Karpas-422 (cell line): Measurements from ENCODE around the gene SLC9A4. TPM values are rescaled to one million over a fixed set of nuclear protein-coding genes. Genes with fewer than 3 reads are reported as not detected.

ENCODE experiments used
- DNase-seq: peaks from one replicate; pipeline ENCODE4 v3.0.0-alpha.2; 2015
- H2AFZ ChIP-seq: fragments of 200-600 bp; sonication (generic); 2 replicates; pipeline ENCODE4 v1.6.1; 2014; ENCODE audit warnings: antibody characterized with exemption, low read length, mixed read lengths
- H3K27ac ChIP-seq: fragments of 200-600 bp; sonication (generic); 2 replicates; pipeline ENCODE4 v1.5.1; 2014; ENCODE audit warnings: mild to moderate bottlenecking, low read length, moderate library complexity
- H3K27me3 ChIP-seq: fragments of 200-600 bp; sonication (generic); 2 replicates; pipeline ENCODE4 v1.6.1; 2014; ENCODE audit warnings: low read length, mixed read lengths
- H3K36me3 ChIP-seq: fragments of 200-600 bp; sonication (generic); 2 replicates; pipeline ENCODE4 v1.6.1; 2014; ENCODE audit warnings: low read length, mixed read lengths; ENCODE audit not compliant: insufficient read depth
- H3K4me1 ChIP-seq: fragments of 200-600 bp; sonication (generic); 2 replicates; pipeline ENCODE4 v1.6.1; 2014; ENCODE audit warnings: mild to moderate bottlenecking, low read length, mixed read lengths
- H3K4me2 ChIP-seq: fragments of 200-600 bp; sonication (generic); 2 replicates; pipeline ENCODE4 v1.6.1; 2014; ENCODE audit warnings: low read length, low read depth, mild to moderate bottlenecking; ENCODE audit not compliant: poor library complexity, severe bottlenecking
- H3K4me3 ChIP-seq: fragments of 200-600 bp; sonication (generic); 2 replicates; pipeline ENCODE4 v1.5.1; 2014; ENCODE audit warnings: mild to moderate bottlenecking, antibody characterized with exemption, low read length, mixed read lengths
- H3K79me2 ChIP-seq: fragments of 200-600 bp; sonication (generic); 2 replicates; pipeline ENCODE4 v1.6.1; 2014; ENCODE audit warnings: mild to moderate bottlenecking, low read length, mixed read lengths
- H3K9ac ChIP-seq: fragments of 200-600 bp; sonication (generic); 2 replicates; pipeline ENCODE4 v1.6.0; 2014; ENCODE audit warnings: low read length
- H3K9me2 ChIP-seq: fragments of 200-600 bp; sonication (generic), shearing (Covaris generic); replicated peaks from 2 replicates; pipeline ENCODE4 v1.6.0; 2014; ENCODE audit warnings: mild to moderate bottlenecking, low read length, moderate library complexity; ENCODE audit not compliant: insufficient read depth
- H3K9me3 ChIP-seq: fragments of 300-700, 200-600 bp; sonication (generic); 2 replicates; pipeline ENCODE4 v1.6.1; 2014; ENCODE audit warnings: low read length, mixed read lengths
- H4K20me1 ChIP-seq: fragments of 200-600 bp; sonication (generic); 2 replicates; pipeline ENCODE4 v1.6.1; 2014; ENCODE audit warnings: mild to moderate bottlenecking, antibody characterized with exemption, low read length, low read depth; ENCODE audit not compliant: insufficient read depth
- total RNA-seq: library from RNA; depleted of rRNA; stranded (reverse); fragments of >200 nt; shearing (Covaris generic); gene quantifications from 2 replicates; pipeline ENCODE4 v1.2.3, GENCODE V29; 2014; ENCODE audit warnings: low replicate concordance

The SLC9A4 gene
- total RNA-seq, 1 experiment from 2014 or later: not detected

DNA sequence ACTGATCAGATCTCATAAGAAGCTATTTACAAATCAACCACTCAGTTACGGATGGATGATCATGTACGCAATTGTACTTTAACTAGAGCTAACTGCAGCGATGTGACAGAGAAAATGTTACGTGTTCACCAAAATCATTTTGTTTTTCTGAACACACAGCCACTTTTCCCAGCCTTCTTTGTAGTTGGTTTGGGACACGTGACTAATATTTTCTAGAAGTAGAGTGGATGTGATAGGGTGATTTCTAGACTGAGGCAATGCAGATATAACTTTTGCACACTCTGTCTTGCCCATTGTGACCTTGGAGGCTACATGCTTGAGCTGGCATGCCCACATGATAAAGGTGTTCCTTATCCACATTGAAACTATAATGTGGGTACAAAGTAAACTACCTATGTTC lies 9.9 kb upstream of the SLC9A4 start:
- Histone ChIP-seq H3K4me1 (no peaks in the 10 kb centered on the region), H4K20me1 (no peaks in the 10 kb centered on the region), H3K4me2 (no peak overlapping the region), H3K4me3 (no peak overlapping the region), H3K27me3 (no peaks in the 10 kb centered on the region), H3K9me2 (no peaks in the 10 kb centered on the region), H3K9me3 (no peaks in the 10 kb centered on the region), H3K79me2 (no peaks in the 10 kb centered on the region), H2AFZ (no peak overlapping the region), H3K36me3 (no peaks in the 10 kb centered on the region), H3K9ac (no peak overlapping the region), H3K27ac (no peak overlapping the region)
- DNase-seq: no peak

DNA sequence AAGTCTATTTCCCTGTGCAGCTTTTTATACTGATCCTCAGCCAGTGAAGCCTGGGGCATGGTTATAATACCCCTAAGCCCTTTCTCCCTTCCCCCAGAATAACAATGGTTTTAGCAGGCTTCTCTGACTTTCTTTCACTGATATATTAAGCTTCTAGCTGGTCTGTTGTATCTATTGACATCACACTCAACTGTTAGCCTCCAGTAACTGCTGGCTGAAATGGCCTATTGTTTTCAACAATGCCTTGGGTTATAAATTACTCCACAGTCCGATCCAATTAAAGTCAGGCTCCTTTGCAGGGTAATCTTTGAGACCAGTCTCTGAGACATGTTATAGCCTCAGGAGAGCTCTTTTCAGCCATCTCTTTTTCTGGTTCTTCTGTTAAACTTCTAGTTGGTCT lies 2.9 kb upstream of the SLC9A4 start:
- DNase-seq: no peak
- H3K4me1 ChIP-seq: no peaks in the 10 kb centered on the region
- no peak overlapping the region for H3K4me2 ChIP-seq
- H3K36me3 ChIP-seq: no peaks in the 10 kb centered on the region
- H3K27ac ChIP-seq: no peak overlapping the region
- H4K20me1 ChIP-seq: no peaks in the 10 kb centered on the region
- no peak overlapping the region for H2AFZ ChIP-seq
- no peaks in the 10 kb centered on the region for H3K9me2 ChIP-seq
- no peaks in the 10 kb centered on the region for H3K79me2 ChIP-seq
- H3K27me3 ChIP-seq: no peaks in the 10 kb centered on the region
- no peak overlapping the region for H3K4me3 ChIP-seq
- H3K9me3 ChIP-seq: no peaks in the 10 kb centered on the region
- no peak overlapping the region for H3K9ac ChIP-seq

DNA sequence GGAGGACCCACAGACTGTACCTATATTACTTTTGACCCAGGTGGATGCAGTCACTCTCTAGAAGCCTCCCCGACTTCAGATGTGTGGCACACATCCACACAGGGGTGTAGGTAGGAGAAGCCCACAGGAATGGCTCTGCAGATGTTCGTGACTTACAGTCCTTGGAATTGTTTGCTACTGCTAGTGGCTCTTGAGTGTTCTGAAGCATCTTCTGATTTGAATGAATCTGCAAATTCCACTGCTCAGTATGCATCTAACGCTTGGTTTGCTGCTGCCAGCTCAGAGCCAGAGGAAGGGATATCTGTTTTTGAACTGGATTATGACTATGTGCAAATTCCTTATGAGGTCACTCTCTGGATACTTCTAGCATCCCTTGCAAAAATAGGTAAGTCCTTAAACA lies 605 bp downstream of the SLC9A4 start:
- H3K9me3 ChIP-seq: no peaks in the 10 kb centered on the region
- H2AFZ ChIP-seq: no peak overlapping the region
- no peak overlapping the region for H3K9ac ChIP-seq
- H3K27me3 ChIP-seq: no peaks in the 10 kb centered on the region
- no peaks in the 10 kb centered on the region for H3K36me3 ChIP-seq
- no peak overlapping the region for H3K27ac ChIP-seq
- H3K9me2 ChIP-seq: no peaks in the 10 kb centered on the region
- H3K79me2 ChIP-seq: no peaks in the 10 kb centered on the region
- DNase-seq: no peak
- no peaks in the 10 kb centered on the region for H4K20me1 ChIP-seq
- no peak overlapping the region for H3K4me2 ChIP-seq
- no peaks in the 10 kb centered on the region for H3K4me1 ChIP-seq
- no peak overlapping the region for H3K4me3 ChIP-seq

DNA sequence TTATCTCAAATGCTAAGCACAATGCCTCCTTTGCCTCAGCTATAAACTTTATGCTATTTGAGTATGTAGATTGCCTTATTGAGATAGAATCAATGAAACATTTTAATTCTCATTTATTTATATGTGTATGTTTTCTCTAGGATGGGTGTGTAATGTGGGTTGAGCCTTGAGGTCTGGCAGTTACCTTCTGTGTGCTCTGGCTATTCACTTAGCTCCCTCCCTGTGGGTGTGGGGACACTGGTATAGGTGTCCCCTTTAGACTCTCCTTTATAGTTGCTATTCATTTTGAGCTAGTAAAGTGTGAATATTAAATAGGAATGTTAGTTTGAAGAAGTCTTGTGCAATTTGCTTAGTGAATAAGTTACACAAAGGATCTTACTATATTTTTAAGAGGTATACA lies 1.8 kb downstream of the SLC9A4 start:
- no peaks in the 10 kb centered on the region for H3K36me3 ChIP-seq
- H3K79me2 ChIP-seq: no peaks in the 10 kb centered on the region
- H3K4me1 ChIP-seq: no peaks in the 10 kb centered on the region
- no peak overlapping the region for H3K4me3 ChIP-seq
- H3K27ac ChIP-seq: no peak overlapping the region
- H3K9me3 ChIP-seq: no peaks in the 10 kb centered on the region
- no peak overlapping the region for H3K4me2 ChIP-seq
- H3K9ac ChIP-seq: no peak overlapping the region
- H3K27me3 ChIP-seq: no peaks in the 10 kb centered on the region
- H2AFZ ChIP-seq: no peak overlapping the region
- DNase-seq: no peak
- no peaks in the 10 kb centered on the region for H3K9me2 ChIP-seq
- H4K20me1 ChIP-seq: no peaks in the 10 kb centered on the region

DNA sequence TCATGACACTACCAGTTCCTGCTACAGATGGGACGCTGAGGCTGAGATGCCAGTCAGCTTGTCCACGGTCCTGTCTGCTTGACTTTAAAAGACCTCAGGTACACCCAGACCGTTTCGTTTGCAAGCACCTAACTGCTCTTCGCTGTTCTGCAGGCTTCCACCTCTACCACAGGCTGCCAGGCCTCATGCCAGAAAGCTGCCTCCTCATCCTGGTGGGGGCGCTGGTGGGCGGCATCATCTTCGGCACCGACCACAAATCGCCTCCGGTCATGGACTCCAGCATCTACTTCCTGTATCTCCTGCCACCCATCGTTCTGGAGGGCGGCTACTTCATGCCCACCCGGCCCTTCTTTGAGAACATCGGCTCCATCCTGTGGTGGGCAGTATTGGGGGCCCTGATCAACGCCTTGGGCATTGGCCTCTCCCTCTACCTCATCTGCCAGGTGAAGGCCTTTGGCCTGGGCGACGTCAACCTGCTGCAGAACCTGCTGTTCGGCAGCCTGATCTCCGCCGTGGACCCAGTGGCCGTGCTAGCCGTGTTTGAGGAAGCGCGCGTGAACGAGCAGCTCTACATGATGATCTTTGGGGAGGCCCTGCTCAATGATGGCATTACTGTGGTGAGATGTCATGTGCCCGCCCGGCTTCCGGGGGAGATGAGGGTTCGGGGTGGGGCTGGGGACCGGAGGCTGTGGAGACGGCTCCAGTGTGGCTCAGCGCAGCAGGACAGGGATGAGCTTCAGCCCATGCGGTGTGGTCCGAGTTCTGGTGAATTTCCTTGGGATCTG lies 5.9 kb downstream of the SLC9A4 start:
- H3K9me3 ChIP-seq: no peaks in the 10 kb centered on the region
- H3K27me3 ChIP-seq: no peaks in the 10 kb centered on the region
- H3K79me2 ChIP-seq: no peaks in the 10 kb centered on the region
- no peak overlapping the region for H2AFZ ChIP-seq
- H3K36me3 ChIP-seq: no peaks in the 10 kb centered on the region
- no peak overlapping the region for H3K4me3 ChIP-seq
- H3K27ac ChIP-seq: no peak overlapping the region
- no peaks in the 10 kb centered on the region for H3K4me1 ChIP-seq
- H3K9me2 ChIP-seq: no peaks in the 10 kb centered on the region
- H3K4me2 ChIP-seq: no peak overlapping the region
- H3K9ac ChIP-seq: no peak overlapping the region
- no peaks in the 10 kb centered on the region for H4K20me1 ChIP-seq
- DNase-seq: no peak

DNA sequence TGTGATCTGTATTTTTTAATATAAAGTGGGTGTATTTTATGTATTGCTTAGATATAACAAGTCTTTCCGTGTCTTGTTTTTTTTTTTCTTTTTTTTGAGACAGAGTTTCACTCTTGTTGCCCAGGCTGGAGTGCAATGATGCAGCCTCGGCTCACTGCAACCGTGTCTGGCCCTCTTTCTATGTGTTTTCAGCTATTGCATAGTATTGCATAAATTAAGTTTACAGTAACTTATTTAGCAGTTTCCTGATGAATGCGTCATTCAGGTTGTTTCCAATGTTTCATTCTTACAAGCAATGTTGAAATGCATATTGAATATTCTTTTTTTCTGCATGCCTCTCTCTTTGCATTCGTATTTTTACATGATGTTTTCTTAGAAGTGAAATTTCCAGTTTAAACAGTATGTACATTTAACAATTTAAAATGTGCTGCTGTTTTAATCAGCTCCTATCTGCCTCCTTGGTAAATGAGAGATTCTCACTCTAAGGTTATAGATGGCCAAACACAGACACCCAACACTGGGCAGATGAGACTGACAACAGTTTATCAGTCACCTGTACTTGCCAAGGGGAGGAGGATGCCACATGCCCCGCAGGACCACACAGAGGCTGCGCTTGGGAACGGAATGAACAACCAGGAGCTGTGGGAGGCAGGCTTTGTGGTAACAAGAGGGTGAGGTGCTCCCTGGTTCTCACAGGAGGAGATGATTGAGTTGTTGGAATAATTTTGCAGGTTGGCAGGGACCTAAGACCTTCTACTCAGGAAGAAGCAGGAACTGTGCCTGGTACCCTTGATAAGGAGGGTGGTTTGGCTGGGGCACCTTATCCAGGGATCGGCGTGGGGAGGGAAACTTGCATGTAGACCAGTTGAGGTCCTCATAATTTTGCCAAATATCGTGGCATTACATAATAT lies 7.5 kb downstream of the SLC9A4 start:
- no peaks in the 10 kb centered on the region for H4K20me1 ChIP-seq
- H3K79me2 ChIP-seq: no peaks in the 10 kb centered on the region
- no peaks in the 10 kb centered on the region for H3K9me3 ChIP-seq
- H2AFZ ChIP-seq: no peak overlapping the region
- H3K27ac ChIP-seq: no peak overlapping the region
- no peak overlapping the region for H3K4me2 ChIP-seq
- no peak overlapping the region for H3K4me3 ChIP-seq
- no peaks in the 10 kb centered on the region for H3K27me3 ChIP-seq
- DNase-seq: no peak
- no peaks in the 10 kb centered on the region for H3K4me1 ChIP-seq
- no peaks in the 10 kb centered on the region for H3K36me3 ChIP-seq
- H3K9ac ChIP-seq: no peak overlapping the region
- H3K9me2 ChIP-seq: no peaks in the 10 kb centered on the region

DNA sequence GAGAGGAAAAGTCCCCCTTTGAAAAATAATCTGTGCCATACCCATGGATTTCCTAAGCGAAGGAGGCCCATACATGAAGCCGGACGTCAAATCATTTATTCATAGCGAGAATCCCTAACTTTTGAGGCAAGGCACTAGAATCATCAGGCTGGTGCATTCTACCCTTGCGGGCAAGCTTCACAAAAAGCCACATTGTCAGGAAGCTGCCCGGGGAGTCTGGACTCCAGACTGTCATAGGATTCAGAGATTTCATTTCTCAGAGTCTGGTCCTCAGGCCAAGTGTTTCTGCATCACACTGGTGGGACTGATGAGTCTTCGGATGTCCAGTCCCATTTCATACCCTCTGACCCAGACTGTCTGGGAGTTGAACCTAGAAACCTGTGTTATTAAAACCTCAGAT lies 8.9 kb downstream of the SLC9A4 start:
- no peaks in the 10 kb centered on the region for H3K9me3 ChIP-seq
- no peak overlapping the region for H3K4me3 ChIP-seq
- H3K79me2 ChIP-seq: no peaks in the 10 kb centered on the region
- H3K9ac ChIP-seq: no peak overlapping the region
- H4K20me1 ChIP-seq: no peaks in the 10 kb centered on the region
- no peaks in the 10 kb centered on the region for H3K4me1 ChIP-seq
- no peaks in the 10 kb centered on the region for H3K27me3 ChIP-seq
- H3K27ac ChIP-seq: no peak overlapping the region
- no peak overlapping the region for H3K4me2 ChIP-seq
- H2AFZ ChIP-seq: no peak overlapping the region
- no peak for DNase-seq
- no peaks in the 10 kb centered on the region for H3K9me2 ChIP-seq
- H3K36me3 ChIP-seq: no peaks in the 10 kb centered on the region

DNA sequence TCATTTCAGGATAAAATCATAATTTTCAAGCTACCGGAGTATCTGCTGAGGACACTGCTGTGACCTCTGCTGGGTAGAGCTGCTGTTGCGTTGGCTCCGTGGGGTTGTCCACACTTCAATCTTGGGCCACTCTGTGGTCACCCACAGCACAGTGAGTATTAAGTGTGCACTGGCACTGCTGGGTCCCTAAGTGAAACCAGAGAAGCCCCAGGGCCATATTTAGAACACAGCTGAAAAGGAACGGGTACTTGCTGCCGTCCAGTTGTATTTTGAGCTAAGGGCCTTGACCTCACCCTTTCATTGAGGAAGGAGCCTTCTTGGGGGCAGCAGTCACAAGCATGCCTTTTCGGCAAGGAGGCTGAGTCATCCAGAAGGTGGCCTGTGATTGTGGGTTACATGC lies 10.1 kb downstream of the SLC9A4 start:
- DNase-seq: no peak
- Histone ChIP-seq H3K79me2 (no peaks in the 10 kb centered on the region), H3K27ac (no peak overlapping the region), H2AFZ (no peak overlapping the region), H3K4me1 (no peaks in the 10 kb centered on the region), H3K4me2 (no peak overlapping the region), H3K9me3 (no peaks in the 10 kb centered on the region), H3K9ac (no peak overlapping the region), H3K36me3 (no peaks in the 10 kb centered on the region), H3K27me3 (no peaks in the 10 kb centered on the region), H4K20me1 (no peaks in the 10 kb centered on the region), H3K4me3 (no peak overlapping the region), H3K9me2 (no peaks in the 10 kb centered on the region)
